NCI-H774 (cell line): Measurements from ENCODE around the gene ZNF341.
"Not testable (repeated sequence)": the region's sequence is repeated elsewhere in the genome, so short reads cannot be mapped to it uniquely, and the experiment has no call there.

Source experiments
- DNase-seq: peaks from one replicate; lab custom pipeline; 2025; lab: John Stamatoyannopoulos, UW

Gene ZNF341

GRCh38 chr20:33770005-33770404 is 38.2 kb downstream of the ZNF341 start:
- no peak for DNase-seq

DNA sequence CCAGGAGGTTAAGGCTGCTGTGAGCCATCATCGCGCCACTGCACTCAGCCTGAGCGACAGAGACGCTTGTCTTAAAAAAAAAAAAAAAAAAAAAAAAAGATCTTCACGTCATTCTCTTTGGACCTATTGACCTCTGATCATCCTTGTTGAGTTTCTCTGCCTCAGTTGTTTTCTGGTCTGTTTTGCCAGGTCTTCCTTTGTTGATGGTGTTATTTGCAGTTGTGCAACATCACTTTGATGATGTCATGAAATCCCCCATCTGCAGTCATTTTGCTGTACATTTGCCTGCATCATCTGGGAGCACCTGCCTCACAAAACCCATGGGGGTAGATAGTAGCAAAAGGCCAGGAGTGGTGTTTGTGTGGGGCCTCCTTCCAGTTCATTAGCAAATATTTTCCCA is 40.1 kb downstream of the ZNF341 start:
- no peak for DNase-seq

DNA sequence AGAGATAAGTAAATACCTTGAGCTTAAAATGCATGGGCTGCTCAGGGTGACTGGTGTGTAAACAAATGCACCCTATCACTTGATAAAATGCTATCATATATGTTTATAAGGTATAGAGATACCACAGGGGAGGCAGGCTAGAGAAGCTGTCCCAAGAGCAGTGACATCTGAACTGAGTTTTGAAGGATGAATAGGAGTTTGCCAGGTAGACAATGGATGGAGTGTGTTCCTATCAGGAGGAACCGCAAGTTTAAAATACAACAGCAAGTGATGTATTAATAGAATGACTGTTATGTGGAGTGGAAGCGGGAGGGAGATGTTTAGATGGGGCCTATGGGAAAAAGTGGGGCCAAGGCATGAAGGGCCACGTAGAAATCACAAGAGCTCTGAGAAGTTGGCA is 40.6 kb downstream of the ZNF341 start:
- no peak for DNase-seq

GRCh38 chr20:33773412-33774089 is 41.8 kb downstream of the ZNF341 start:
- no peak for DNase-seq

DNA sequence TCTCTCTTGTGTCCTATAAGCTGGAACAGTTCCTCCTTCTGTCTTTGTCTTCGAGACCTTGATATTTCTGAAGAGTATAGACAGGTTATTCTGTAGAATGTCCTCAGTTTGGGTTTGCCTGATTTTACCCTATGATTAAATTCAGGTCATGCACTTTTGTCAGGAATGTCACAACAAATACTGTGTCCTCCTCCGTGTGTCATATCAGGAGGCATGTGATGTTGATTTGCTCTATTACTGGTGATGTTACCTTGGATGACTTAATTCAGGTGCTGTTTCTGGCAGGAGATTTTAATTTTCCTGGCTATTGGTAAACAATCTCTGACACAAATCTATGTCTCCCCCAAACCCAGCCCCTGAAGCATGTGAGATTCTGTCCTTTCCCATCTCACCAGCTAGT is 46.0 kb downstream of the ZNF341 start:
- no peak for DNase-seq

DNA sequence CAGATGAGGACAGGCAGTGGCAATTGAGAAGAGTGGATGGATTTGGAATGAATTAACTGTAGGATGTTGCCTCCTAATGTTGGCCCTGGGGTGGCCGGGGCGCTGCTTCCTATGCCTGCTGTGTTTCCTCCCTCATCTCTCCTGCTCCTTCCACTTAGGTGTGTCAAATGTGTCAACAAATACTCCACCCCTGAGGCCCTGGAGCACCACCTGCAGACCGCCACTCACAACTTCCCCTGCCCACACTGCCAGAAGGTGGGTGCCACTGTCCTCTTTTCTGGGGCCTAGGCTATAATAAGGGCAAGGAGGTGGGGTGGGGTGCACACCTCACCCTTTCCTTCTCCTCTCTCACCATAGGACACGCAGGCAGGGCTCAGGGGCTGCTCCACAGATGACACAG is 49.3 kb downstream of the ZNF341 start:
- DNase-seq: no peak

GRCh38 chr20:33781945-33782344 is 50.1 kb downstream of the ZNF341 start:
- DNase-seq: no peak

DNA sequence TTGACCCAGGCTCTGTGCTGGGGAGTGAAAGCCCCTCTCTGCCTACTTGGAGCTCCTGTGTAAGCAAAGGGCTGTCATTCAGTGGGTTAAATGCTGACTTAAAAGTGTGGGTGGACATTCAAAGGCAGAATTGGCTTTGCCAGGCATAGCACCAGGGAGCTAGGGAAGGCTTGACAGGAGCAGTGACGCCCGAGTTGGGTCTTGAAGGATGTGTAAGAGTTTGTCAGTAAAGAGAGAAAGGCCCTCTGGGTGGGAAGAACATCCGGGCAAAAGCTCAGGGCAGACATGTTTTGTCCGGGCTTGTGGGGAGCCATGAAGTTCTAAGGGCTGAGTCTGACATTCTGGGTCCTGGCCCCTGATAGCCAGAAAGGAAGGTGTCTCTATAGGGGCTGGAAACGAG is 51.5 kb downstream of the ZNF341 start:
- no peak for DNase-seq

GRCh38 chr20:33783818-33784217 is 52.0 kb downstream of the ZNF341 start:
- DNase-seq: no peak

DNA sequence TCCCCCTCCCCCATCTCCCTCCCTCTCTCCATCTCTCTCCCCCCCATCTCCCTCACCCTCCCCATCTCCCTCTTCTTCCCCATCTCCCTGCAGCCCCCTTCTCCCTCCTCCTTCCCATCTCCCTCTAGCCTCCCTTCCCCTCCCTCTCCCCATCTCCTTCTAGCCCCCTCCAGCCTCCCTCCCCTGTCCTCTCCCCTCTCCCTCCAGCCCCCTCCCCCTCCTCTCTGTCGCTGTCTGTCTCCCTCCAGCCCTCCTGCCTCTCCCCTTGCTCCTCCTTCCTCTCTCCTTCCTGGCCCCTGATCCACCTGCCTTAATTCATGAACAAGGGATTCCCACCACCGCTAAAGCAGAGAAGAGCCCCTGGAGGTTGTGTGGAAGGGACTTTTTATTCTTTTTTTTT is 52.4 kb downstream of the ZNF341 start:
- DNase-seq: no peak

GRCh38 chr20:33785503-33785902 is 53.7 kb downstream of the ZNF341 start:
- no peak for DNase-seq

- no peak for DNase-seq
Measured at GRCh38 chr20:33787253-33787891, 55.6 kb downstream of the ZNF341 start.

- DNase-seq: no peak
Measured at GRCh38 chr20:33788351-33789049, 56.7 kb downstream of the ZNF341 start.

DNA sequence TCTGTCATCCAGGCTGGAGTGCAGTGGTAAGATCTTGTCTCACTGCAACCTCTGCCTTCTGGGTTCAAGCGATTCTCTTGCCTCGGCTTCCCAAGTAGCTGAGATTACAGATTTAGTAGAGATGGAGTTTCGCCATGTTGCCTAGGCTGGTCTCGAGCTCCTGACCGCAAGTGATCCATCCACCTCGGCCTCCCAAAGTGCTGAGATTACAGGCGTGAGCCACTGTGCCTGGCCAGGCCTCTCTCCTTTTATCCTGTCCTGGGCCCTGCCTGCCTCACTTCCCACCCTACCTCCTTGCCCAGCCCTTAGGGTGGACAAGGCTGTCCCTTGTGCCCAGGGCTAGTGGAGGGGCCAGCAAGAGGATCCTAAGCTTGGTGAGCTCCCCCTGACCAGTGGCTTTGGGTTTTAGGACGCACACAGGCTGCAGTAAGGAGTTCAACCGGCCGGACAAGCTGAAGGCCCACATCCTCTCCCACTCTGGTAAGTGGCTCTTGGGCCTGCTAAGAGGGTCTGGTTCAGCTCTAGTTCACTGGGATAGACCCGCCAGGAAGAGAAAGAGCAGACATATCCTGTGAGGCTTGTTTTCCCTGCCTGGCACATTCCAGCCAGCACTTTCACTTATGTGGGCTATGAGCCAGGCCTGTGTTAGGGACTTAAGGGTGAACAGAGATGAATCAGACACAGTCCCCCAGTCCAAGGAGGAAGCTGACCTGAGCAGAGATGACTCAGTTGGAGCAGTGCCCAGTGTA is 57.5 kb downstream of the ZNF341 start:
- no peak for DNase-seq

DNA sequence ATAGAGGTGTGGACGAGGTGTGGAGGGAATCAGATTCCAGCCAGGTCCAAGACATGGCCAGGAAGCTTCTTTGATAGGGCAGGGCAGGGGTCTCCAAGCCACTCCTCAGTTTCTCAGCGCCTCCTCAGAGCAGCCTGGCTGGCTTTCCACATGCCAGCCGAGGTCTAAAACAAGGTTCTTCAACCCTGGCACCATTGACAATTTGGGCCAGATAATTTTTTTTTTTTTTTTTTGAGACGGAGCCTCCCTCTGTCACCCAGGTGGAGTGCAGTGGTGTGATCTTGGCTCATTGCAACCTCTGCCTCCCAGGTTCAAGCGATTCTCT is 58.0 kb downstream of the ZNF341 start:
- DNase-seq: no peak

DNA sequence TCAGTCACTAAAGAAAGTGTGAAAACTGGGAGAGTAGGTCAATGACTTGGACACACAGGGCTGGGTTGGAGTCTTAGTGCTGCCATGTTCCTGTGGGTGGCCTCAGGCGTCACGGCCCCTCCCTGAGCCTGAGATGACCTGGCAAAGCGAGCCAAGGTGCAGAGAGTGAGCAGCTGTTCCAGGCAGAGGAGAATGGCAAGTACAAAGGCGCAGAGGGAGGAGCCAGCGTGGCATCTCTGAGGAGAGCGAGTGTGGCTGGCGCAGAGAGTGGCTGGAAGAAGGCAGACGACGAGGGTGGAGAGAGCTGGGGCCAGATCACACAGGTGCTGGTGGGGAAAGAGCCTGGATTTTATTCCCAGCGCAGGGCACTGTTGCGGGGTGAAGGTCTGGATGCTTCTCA is 58.8 kb downstream of the ZNF341 start:
- no peak for DNase-seq

DNA sequence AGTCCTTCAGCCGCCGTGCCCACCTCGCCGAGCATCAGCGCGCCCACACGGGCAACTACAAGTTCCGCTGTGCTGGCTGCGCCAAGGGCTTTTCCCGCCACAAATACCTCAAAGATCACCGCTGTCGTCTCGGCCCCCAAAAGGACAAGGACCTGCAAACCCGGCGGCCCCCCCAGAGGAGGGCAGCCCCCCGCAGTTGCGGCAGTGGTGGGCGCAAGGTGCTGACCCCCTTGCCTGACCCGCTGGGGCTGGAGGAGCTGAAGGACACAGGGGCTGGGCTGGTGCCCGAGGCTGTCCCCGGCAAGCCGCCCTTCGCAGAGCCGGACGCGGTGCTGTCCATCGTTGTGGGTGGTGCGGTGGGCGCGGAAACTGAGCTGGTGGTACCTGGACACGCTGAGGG is 59.2 kb downstream of the ZNF341 start:
- DNase-seq: no peak

- no peak for DNase-seq
Measured at GRCh38 chr20:33791540-33791939, 59.7 kb downstream of the ZNF341 start.

- peak; percentile 7 for DNase-seq
Measured at GRCh38 chr20:33791959-33792597, 60.3 kb downstream of the ZNF341 start.

- DNase-seq: not testable (repeated sequence)
Measured at GRCh38 chr20:33792598-33792989, 60.8 kb downstream of the ZNF341 start.

DNA sequence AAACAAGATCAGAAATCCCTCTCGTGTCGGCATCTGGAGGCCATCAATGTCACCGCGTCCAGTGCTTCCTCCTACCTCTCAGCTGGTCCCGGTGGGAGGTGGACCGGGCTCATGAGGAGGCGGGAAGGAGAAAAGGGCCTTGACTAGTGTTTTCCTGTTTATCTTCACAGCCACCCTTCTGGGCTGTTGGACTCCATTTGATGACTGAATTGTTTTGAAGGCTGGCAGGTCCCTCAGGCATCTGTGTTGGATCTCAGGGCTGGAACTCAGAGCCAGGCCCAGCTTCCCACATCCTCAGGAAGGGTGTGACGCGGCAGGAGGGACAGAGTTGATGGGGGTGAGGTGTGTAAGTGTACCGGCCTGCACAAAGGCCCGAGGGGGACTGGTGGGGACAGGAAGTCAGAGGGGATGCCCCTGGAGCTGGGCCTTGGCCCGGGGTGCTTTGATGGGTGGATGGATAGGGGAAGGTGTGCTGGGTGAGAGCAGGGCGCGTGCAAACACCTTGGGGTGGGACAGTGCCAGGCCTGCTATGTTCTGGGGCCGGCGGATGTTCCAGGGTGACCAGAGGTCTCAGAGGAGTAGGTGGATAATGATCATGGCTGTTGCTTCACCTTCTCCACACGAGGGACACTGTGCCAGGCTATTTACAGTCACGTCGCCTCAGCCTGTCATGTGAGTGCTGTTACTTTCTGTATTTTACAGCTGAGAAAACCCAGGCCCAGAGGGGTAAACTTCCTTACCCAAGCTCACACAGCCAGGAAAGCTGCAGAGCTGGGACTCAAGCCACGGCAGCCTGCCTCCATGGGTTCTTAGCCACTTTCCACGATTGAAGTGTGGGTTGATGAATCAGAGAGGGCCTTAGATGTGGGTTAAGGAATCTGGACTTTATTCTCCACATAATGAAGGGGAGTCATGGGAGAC is 61.5 kb downstream of the ZNF341 start:
- no peak for DNase-seq
